HG02981 (cell line): ENCODE measurements around the gene SP140.
"Not testable (repeated sequence)": the region's sequence is repeated elsewhere in the genome, so short reads cannot be mapped to it uniquely, and the experiment has no call there.

Source experiments
- ATAC-seq: cut with Tn5 transposase; IDR thresholded peaks from one replicate; pipeline ENCODE4 v1.9.1; 2021; ENCODE audit warnings: mild to moderate bottlenecking, moderate library complexity; ENCODE audit not compliant: unreplicated experiment

The SP140 gene

GRCh38 chr2:230325316-230326243 lies 100.0 kb downstream of the SP140 start:
- no peak for ATAC-seq

- peak; percentile 90 for ATAC-seq
Measured at GRCh38 chr2:230326453-230327417, 101.2 kb downstream of the SP140 start, which contains the start of gene SP140L. Gene SP140L (plus strand): TSS chr2:230327193. CDS start chr2:230327270, 77 bp downstream.

- ATAC-seq: peak; percentile 61
Measured at GRCh38 chr2:230327418-230328154, 102.0 kb downstream of the SP140 start.

- ATAC-seq: no peak
Measured at GRCh38 chr2:230328155-230328458, 102.6 kb downstream of the SP140 start.

- ATAC-seq: no peak
Measured at GRCh38 chr2:230329946-230330605, 104.5 kb downstream of the SP140 start.

GRCh38 chr2:230330725-230331124 lies 105.2 kb downstream of the SP140 start:
- no peak for ATAC-seq

GRCh38 chr2:230335461-230335863 lies 109.9 kb downstream of the SP140 start:
- ATAC-seq: no peak

- ATAC-seq: no peak
Measured at GRCh38 chr2:230335864-230336506, 110.4 kb downstream of the SP140 start.

- ATAC-seq: not testable (repeated sequence)
Measured at GRCh38 chr2:230341936-230342528, 116.5 kb downstream of the SP140 start.

GRCh38 chr2:230343041-230343624 lies 117.6 kb downstream of the SP140 start:
- ATAC-seq: not testable (repeated sequence)

- ATAC-seq: no peak
Measured at GRCh38 chr2:230343747-230344146, 118.2 kb downstream of the SP140 start.

GRCh38 chr2:230346465-230346864 lies 120.9 kb downstream of the SP140 start:
- no peak for ATAC-seq

GRCh38 chr2:230346921-230347533 lies 121.5 kb downstream of the SP140 start:
- no peak for ATAC-seq

GRCh38 chr2:230347659-230348305 lies 122.2 kb downstream of the SP140 start:
- peak; percentile 59 for ATAC-seq

GRCh38 chr2:230348787-230349186 lies 123.3 kb downstream of the SP140 start:
- no peak for ATAC-seq

GRCh38 chr2:230356084-230356483 lies 130.5 kb downstream of the SP140 start:
- no peak for ATAC-seq

- ATAC-seq: no peak
Measured at GRCh38 chr2:230358305-230358704, 132.8 kb downstream of the SP140 start.

GRCh38 chr2:230360028-230360427 lies 134.5 kb downstream of the SP140 start:
- no peak for ATAC-seq
